Liver (tissue), 9 donors: ENCODE data around the gene B4GALT6. TPM values are rescaled to one million over a fixed set of nuclear protein-coding genes. Genes with fewer than 3 reads are reported as not detected.

ENCODE experiments used
- DNase-seq: peaks from one replicate; pipeline ENCODE4 v3.0.0-alpha.2; 2017; ENCODE audit warnings: low spot score
- H3K27ac ChIP-seq, 2 donors: one replicate each; pipeline ENCODE4 v1.7.0; 2013; ENCODE audit warnings: inconsistent platforms in 2 of 2, low read length in 2 of 2, control low read depth in 1 of 2, low read depth in 1 of 2, mild to moderate bottlenecking in 1 of 2
- H3K27me3 ChIP-seq, 4 donors: one replicate each; pipeline versions ENCODE4 v1.6.1 to v1.7.0; 2013; ENCODE audit warnings: low read length in 3 of 4, inconsistent platforms in 1 of 4, mild to moderate bottlenecking in 1 of 4, moderate library complexity in 1 of 4; ENCODE audit not compliant: control insufficient read depth in 4 of 4, insufficient read depth in 4 of 4
- H3K36me3 ChIP-seq, 4 donors: one replicate each; pipeline versions ENCODE4 v1.6.1 to v1.7.0; 2013; ENCODE audit warnings: low read length in 3 of 4, mild to moderate bottlenecking in 3 of 4, low read depth in 1 of 4, moderate library complexity in 1 of 4; ENCODE audit not compliant: control insufficient read depth in 4 of 4, insufficient read depth in 3 of 4
- H3K4me1 ChIP-seq, 4 donors: one replicate each; pipeline versions ENCODE4 v1.6.1 to v1.7.0; 2013; ENCODE audit warnings: low read length in 3 of 4, mild to moderate bottlenecking in 3 of 4, moderate library complexity in 1 of 4; ENCODE audit not compliant: control insufficient read depth in 4 of 4, insufficient read depth in 4 of 4
- H3K4me3 ChIP-seq, 3 donors: one replicate each; pipeline versions ENCODE4 v1.6.1 to v1.7.0; 2013; ENCODE audit warnings: low read length in 3 of 3, control low read depth in 1 of 3, low read depth in 1 of 3, mild to moderate bottlenecking in 1 of 3
- H3K9ac ChIP-seq, 2 donors: one replicate each; pipeline ENCODE4 v1.7.0; 2013; ENCODE audit warnings: low read length in 2 of 2, mild to moderate bottlenecking in 2 of 2, moderate library complexity in 2 of 2, control low read depth in 1 of 2, low read depth in 1 of 2
- H3K9me3 ChIP-seq, 4 donors: one replicate each; pipeline versions ENCODE4 v1.6.1 to v1.7.0; 2013; ENCODE audit warnings: low read length in 3 of 4; ENCODE audit not compliant: control insufficient read depth in 4 of 4
- EGR1 ChIP-seq, 2 donors: IDR thresholded peaks; 2 replicates each; pipeline ENCODE4 v1.6.1; 2016 to 2018; ENCODE audit warnings: antibody characterized with exemption in 2 of 2, low read depth in 2 of 2
- FOXA1 ChIP-seq: IDR thresholded peaks from 2 replicates; pipeline ENCODE4 v1.6.1; 2016; ENCODE audit warnings: antibody characterized with exemption
- FOXA2 ChIP-seq: IDR thresholded peaks from 2 replicates; pipeline ENCODE4 v1.6.1; 2016; ENCODE audit warnings: antibody characterized with exemption
- GABPA ChIP-seq, 2 donors: IDR thresholded peaks in 1 of 2; conservative IDR thresholded peaks in 1 of 2; 2 replicates each; pipeline ENCODE4 v1.6.1; 2016; ENCODE audit warnings: antibody characterized with exemption in 2 of 2, mild to moderate bottlenecking in 1 of 2, moderate library complexity in 1 of 2
- HNF4A ChIP-seq, 2 donors: conservative IDR thresholded peaks; 2 replicates each; pipeline ENCODE4 v1.6.1; 2016; ENCODE audit warnings: antibody characterized with exemption in 2 of 2, mild to moderate bottlenecking in 2 of 2
- HNF4G ChIP-seq: IDR thresholded peaks from 2 replicates; pipeline ENCODE4 v1.6.1; 2016; ENCODE audit warnings: antibody characterized with exemption
- JUND ChIP-seq, 2 donors: IDR thresholded peaks; 2 replicates each; pipeline ENCODE4 v1.6.1; 2016; ENCODE audit warnings: antibody characterized with exemption in 2 of 2
- NR2F2 ChIP-seq: IDR thresholded peaks from 2 replicates; pipeline ENCODE4 v1.6.1; 2016; ENCODE audit warnings: antibody characterized with exemption
- RAD21 ChIP-seq, 2 donors: IDR thresholded peaks; 2 replicates each; pipeline ENCODE4 v1.6.1; 2016; ENCODE audit warnings: antibody characterized with exemption in 2 of 2, mild to moderate bottlenecking in 2 of 2
- RXRA ChIP-seq, 2 donors: IDR thresholded peaks; 2 replicates each; pipeline ENCODE4 v1.6.1; 2017 to 2018; ENCODE audit warnings: antibody characterized with exemption in 2 of 2, mild to moderate bottlenecking in 1 of 2
- SP1 ChIP-seq: IDR thresholded peaks from 2 replicates; pipeline ENCODE4 v1.6.1; 2018; ENCODE audit warnings: antibody characterized with exemption, mild to moderate bottlenecking
- TAF1 ChIP-seq: conservative IDR thresholded peaks from 2 replicates; pipeline ENCODE4 v1.6.1; 2016; ENCODE audit warnings: antibody characterized with exemption, mild to moderate bottlenecking
- YY1 ChIP-seq: IDR thresholded peaks from 2 replicates; pipeline ENCODE4 v1.6.1; 2016; ENCODE audit warnings: antibody characterized with exemption, mild to moderate bottlenecking
- WGBS: extraction: QIAGEN DNeasy Blood & Tissue Kit; methylation state at CpG from one replicate; pipeline ENCODE4 v1.1.7; 2013; 5-methylcytosine and 5-hydroxymethylcytosine counted together
- polyA plus RNA-seq, 2 donors: library from polyadenylated mRNA; stranded (reverse) in 1 of 2; unstranded in 1 of 2; fragments of 200-250 nt in 1 of 2; fragments of >200 nt in 1 of 2; fragmentation: Nextera tagmentation in 1 of 2; extraction: Ambion mirVana in 1 of 2; gene quantifications; one replicate each; pipeline versions ENCODE4 v1.2.1 to v1.2.3, GENCODE V29; 2013 to 2015
- total RNA-seq, 2 donors: library from RNA; depleted of rRNA; stranded (reverse); fragments of >200 nt; gene quantifications; one replicate each; pipeline ENCODE4 v1.2.3, GENCODE V29; 2014
- TF ChIP-seq, protein P1 (sequence below): IDR thresholded peaks from 2 replicates; pipeline ENCODE4 v1.6.1; 2016; ENCODE audit warnings: antibody characterized with exemption
- TF ChIP-seq, protein P2 (sequence below): IDR thresholded peaks from 2 replicates; pipeline ENCODE4 v1.6.1; 2016; ENCODE audit warnings: antibody characterized with exemption
- TF ChIP-seq, protein P3 (sequence below): IDR thresholded peaks from 2 replicates; pipeline ENCODE4 v1.6.1; 2016; ENCODE audit warnings: antibody characterized with exemption, mild to moderate bottlenecking
- TF ChIP-seq, protein P4 (sequence below): IDR thresholded peaks from 2 replicates; pipeline ENCODE4 v1.6.1; 2016; ENCODE audit warnings: antibody characterized with exemption
- donor health status: healthy.
- donor health status: healthy.
- donor health status: healthy.
- donor health status: healthy.
- donor health status: healthy.

Gene B4GALT6
- total and polyA plus RNA-seq, 4 donors: 0.48 to 4.2 (median 0.61) TPM

DNA sequence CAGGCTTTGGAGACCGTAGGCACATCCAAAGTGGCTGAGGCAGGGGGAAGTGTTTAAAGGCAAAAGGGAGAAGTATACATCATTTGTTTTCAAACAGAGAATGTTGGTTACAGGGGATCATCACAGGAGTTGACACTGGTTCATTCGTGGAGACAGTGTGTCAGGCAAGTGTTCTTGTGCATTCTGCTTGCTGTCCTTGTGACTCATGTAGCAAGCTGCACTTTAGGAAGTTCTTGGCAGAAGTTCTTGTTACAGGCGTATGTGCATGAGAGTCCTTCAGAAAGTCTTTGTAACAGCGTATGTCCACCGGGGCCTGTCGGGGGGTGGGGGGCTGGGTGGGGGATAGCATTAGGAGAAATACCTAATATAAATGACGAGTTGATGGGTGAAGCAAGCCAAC, 36.5 kb upstream of the B4GALT6 start:
- WGBS: 85% methylated on average over 7 of the region's 7 CpGs
- Histone ChIP-seq H3K27me3 (no peaks in the 10 kb centered on the region), H3K9ac (no peak overlapping the region), H3K9me3 (peaks cover 0 to 1% (median 0%) of the 10 kb centered on the region in 4 donors), H3K4me1 (peaks cover 0 to 15% (median 3%) of the 10 kb centered on the region in 4 donors), H3K4me3 (no peak overlapping the region), H3K27ac (no peak overlapping the region), H3K36me3 (no peaks in the 10 kb centered on the region)
- no peak for DNase-seq
- TF ChIP-seq, protein P1, sequence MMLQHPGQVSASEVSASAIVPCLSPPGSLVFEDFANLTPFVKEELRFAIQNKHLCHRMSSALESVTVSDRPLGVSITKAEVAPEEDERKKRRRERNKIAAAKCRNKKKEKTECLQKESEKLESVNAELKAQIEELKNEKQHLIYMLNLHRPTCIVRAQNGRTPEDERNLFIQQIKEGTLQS: no peak
- no peak for TF ChIP-seq GABPA (IDR thresholded peaks at IDR 0.05 in 1 of 2, conservative IDR thresholded peaks at IDR 0.05 in 1 of 2)
- TF ChIP-seq JUND (IDR thresholded peaks at IDR 0.05): no peak
- TF ChIP-seq RAD21 (IDR thresholded peaks at IDR 0.05): no peak
- TF ChIP-seq EGR1 (IDR thresholded peaks at IDR 0.05; ENCODE audit: low read depth in 2 of 2): no peak
- TF ChIP-seq FOXA1: no peak
- TF ChIP-seq, protein P2, sequence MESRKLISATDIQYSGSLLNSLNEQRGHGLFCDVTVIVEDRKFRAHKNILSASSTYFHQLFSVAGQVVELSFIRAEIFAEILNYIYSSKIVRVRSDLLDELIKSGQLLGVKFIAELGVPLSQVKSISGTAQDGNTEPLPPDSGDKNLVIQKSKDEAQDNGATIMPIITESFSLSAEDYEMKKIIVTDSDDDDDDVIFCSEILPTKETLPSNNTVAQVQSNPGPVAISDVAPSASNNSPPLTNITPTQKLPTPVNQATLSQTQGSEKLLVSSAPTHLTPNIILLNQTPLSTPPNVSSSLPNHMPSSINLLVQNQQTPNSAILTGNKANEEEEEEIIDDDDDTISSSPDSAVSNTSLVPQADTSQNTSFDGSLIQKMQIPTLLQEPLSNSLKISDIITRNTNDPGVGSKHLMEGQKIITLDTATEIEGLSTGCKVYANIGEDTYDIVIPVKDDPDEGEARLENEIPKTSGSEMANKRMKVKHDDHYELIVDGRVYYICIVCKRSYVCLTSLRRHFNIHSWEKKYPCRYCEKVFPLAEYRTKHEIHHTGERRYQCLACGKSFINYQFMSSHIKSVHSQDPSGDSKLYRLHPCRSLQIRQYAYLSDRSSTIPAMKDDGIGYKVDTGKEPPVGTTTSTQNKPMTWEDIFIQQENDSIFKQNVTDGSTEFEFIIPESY: no peak
- TF ChIP-seq RXRA (IDR thresholded peaks at IDR 0.05): no peak

DNA sequence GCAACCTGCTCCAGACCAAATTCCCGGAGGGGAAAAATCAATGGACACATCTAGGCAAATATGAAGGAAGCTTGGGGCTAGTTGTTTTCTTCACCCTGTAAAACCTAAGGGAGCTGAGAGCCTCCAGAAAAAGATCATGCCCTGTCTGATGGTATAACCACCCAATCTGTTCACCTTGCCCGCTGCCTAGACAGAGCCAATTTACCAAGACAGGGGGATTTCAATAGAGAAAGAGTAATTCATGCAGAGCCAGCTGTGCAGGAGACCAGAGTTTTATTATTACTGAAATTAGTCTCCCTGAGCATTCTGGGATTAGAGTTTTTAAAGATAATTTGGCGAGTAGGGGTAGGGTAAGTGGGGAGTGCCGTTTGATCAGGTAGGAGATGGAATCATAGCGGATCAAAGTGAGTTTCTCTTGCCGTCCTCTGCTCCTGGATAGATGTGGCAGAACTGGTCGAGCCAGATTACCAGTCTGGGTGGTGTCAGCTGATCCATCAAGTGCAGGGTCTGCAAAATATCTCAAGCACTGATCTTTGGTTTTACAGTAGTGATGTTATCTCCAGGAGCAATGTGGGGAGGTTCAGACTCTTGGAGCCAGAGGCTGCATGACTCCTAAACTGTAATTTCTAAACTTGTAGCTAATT, 35.1 kb upstream of the B4GALT6 start:
- no peak overlapping the region for H3K27ac ChIP-seq
- WGBS: 92% methylated on average over 7 of the region's 7 CpGs
- H3K27me3 ChIP-seq: no peaks in the 10 kb centered on the region
- no peak overlapping the region for H3K9ac ChIP-seq
- no peak overlapping the region for H3K4me3 ChIP-seq
- H3K4me1 ChIP-seq: peaks cover 0 to 14% (median under 1%) of the 10 kb centered on the region in 4 donors
- H3K9me3 ChIP-seq: peaks cover 0 to 1% (median 0%) of the 10 kb centered on the region in 4 donors
- no peaks in the 10 kb centered on the region for H3K36me3 ChIP-seq
- TF ChIP-seq FOXA2: no peak
- TF ChIP-seq RAD21 (IDR thresholded peaks at IDR 0.05): no peak
- no peak for TF ChIP-seq YY1
- TF ChIP-seq TAF1: no peak
- TF ChIP-seq, protein P3, sequence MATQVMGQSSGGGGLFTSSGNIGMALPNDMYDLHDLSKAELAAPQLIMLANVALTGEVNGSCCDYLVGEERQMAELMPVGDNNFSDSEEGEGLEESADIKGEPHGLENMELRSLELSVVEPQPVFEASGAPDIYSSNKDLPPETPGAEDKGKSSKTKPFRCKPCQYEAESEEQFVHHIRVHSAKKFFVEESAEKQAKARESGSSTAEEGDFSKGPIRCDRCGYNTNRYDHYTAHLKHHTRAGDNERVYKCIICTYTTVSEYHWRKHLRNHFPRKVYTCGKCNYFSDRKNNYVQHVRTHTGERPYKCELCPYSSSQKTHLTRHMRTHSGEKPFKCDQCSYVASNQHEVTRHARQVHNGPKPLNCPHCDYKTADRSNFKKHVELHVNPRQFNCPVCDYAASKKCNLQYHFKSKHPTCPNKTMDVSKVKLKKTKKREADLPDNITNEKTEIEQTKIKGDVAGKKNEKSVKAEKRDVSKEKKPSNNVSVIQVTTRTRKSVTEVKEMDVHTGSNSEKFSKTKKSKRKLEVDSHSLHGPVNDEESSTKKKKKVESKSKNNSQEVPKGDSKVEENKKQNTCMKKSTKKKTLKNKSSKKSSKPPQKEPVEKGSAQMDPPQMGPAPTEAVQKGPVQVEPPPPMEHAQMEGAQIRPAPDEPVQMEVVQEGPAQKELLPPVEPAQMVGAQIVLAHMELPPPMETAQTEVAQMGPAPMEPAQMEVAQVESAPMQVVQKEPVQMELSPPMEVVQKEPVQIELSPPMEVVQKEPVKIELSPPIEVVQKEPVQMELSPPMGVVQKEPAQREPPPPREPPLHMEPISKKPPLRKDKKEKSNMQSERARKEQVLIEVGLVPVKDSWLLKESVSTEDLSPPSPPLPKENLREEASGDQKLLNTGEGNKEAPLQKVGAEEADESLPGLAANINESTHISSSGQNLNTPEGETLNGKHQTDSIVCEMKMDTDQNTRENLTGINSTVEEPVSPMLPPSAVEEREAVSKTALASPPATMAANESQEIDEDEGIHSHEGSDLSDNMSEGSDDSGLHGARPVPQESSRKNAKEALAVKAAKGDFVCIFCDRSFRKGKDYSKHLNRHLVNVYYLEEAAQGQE: no peak
- no peak for TF ChIP-seq SP1
- TF ChIP-seq HNF4G: no peak
- TF ChIP-seq JUND (IDR thresholded peaks at IDR 0.05): no peak
- TF ChIP-seq, protein P2: no peak
- no peak for TF ChIP-seq HNF4A (conservative IDR thresholded peaks at IDR 0.05)
- no peak for TF ChIP-seq GABPA (IDR thresholded peaks at IDR 0.05 in 1 of 2, conservative IDR thresholded peaks at IDR 0.05 in 1 of 2)
- TF ChIP-seq RXRA (IDR thresholded peaks at IDR 0.05): no peak
- TF ChIP-seq NR2F2: no peak
- TF ChIP-seq, protein P1: no peak
- TF ChIP-seq EGR1 (IDR thresholded peaks at IDR 0.05; ENCODE audit: low read depth in 2 of 2): no peak
- TF ChIP-seq, protein P4, sequence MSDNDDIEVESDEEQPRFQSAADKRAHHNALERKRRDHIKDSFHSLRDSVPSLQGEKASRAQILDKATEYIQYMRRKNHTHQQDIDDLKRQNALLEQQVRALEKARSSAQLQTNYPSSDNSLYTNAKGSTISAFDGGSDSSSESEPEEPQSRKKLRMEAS: no peak
- DNase-seq: no peak
